ENCODE data around the gene UGT1A8. TPM values are rescaled to one million over a fixed set of nuclear protein-coding genes. Genes with fewer than 3 reads are reported as not detected.

Gene UGT1A8
- total RNA-seq, 1 donor from 2014 or later, result 0.13 TPM

GRCh38 chr2:233814056-233814835 lies 196.8 kb downstream of the UGT1A8 start:
- ATAC-seq (no peak), DNase-seq (ENCODE audit: low spot score) (peak; percentile 39)

GRCh38 chr2:233815861-233816260 lies 198.4 kb downstream of the UGT1A8 start:
- DNase-seq (ENCODE audit: low spot score), result no peak
- ATAC-seq, result no peak

DNA sequence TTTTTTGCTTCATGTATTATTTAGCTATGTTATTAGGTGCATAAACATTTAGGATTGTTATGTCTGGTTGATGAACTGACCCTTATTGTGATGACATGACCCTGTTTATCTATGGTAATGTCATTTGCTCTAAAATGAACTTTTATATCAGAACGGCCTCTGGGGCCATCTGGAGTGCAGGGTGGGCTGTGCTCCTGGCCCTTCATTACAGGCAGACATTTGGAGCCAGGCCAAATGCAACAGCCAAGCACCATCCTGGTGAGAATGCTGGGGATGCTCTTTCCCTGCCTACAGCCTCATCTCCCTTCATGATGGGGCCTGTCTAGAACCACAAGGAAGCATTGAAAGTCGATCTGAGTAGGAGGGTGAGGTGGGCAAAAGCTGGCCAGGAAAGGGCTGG lies 198.9 kb downstream of the UGT1A8 start:
- peak; percentile 39 for DNase-seq (ENCODE audit: low spot score)

GRCh38 chr2:233816771-233817170 lies 199.3 kb downstream of the UGT1A8 start:
- DNase-seq (ENCODE audit: low spot score) (peak; percentile 40), ATAC-seq (no peak)

More for the DNA sequence above, 198.9 kb downstream of the UGT1A8 start:
- no peak for ATAC-seq

DNA sequence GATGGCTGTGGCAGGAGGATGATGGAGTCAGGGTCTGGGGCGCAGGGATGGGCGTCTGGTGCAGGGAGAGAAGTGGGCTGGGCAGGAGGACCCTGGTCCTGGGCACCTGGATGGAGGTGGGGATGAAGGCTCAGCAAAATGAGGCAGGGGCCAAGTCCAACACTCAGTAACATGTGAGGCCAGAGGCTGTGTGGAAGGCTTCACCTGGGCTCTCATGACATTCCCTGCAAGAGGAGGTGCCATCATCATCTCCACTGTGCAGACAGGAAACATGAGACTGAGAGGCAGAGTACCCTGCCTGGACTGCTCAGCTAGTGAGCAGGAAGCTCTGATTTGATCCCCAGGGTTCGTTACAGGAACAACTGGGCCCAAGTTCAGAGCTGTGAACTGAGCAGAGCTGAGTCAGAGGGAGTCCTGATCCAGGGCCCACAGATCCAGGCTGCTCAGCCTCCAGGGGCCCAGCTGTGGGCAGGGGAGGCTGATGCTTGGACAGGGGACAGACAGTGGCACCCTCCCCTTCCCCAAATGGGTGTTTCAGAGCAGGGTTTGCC lies 200.0 kb downstream of the UGT1A8 start:
- peak; percentile 42 for DNase-seq (ENCODE audit: low spot score)
- no peak for ATAC-seq

DNA sequence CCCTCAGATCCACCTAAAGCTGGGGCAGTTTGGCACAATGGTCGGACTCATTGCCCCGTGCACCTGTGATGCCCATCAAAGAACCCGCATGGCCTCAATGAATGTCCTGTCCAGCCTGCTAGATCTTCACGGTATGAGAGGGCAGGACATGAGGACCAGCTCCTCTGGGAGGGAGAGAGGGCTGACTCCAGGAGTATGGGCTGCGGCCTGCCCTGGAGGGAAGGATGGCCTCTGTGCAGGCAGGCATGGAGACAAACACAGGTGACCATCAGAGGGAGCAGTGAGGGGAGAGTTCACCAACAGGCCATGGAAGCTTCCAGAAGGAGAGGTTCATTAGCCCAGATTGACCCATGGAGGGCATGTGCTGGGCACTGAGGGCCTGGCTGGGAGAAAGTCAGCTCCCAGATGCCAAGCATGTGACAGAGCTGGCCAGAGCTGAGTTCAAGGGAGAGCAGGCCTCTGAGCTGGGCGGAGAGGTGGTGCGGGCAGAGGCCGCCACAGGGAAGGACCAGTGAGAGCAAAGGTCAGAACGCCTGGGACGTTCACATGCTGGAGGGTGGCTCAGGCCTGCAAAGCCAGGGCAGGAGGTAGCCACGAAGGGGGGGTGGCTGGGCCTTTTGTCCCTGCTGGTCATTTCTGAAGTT lies 200.7 kb downstream of the UGT1A8 start:
- peak; percentile 69 for ATAC-seq

GRCh38 chr2:233818639-233819621 lies 201.5 kb downstream of the UGT1A8 start:
- DNase-seq (ENCODE audit: low spot score) (no peak), ATAC-seq (no peak)

More for the DNA sequence above, 200.7 kb downstream of the UGT1A8 start:
- peak; percentile 90 for DNase-seq (ENCODE audit: low spot score)

GRCh38 chr2:233819884-233820773 lies 202.7 kb downstream of the UGT1A8 start:
- DNase-seq (ENCODE audit: low spot score) (peak; percentile 41), ATAC-seq (no peak)

DNA sequence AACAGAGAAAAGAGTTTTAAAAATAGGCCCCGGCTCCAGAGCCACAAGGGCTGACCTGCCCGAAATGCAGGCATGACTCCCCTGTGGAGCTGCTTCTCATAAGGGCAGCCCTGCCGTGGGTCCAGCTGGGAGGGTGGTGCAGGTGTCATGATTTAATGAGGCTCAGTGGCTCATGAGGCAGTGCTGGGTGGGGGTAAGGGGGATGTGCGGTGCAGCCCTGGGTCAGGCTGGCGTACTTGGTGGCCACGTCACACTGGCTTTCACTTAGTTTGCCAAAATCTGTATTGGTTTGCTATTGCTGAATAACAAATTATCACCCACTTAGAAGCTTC lies 203.3 kb downstream of the UGT1A8 start:
- peak; percentile 29 for DNase-seq (ENCODE audit: low spot score)
- ATAC-seq, result no peak

DNA sequence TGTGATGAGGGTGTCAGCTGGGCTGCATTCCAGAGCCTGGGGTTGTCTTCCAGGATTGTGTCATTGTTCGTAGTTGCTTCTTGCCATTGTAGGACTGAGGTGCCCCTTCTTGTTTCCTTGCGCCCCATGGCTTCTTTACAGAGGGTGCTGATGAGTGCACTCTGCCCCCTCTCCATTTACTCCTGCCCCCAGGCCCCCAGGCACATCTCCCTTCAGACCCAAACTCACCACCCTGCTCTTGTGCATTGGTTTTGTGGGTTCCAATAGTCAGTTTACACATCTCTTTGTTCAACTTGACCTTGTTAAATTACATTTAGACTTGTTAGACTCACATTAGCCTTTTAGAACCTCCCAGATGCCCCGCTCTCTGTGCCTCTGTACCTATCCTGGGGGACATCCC lies 203.8 kb downstream of the UGT1A8 start:
- no peak for ATAC-seq
- DNase-seq (ENCODE audit: low spot score), result peak; percentile 22

- ATAC-seq (no peak), DNase-seq (ENCODE audit: low spot score) (no peak)
Measured at GRCh38 chr2:233821709-233822100, 204.3 kb downstream of the UGT1A8 start.

- peak; percentile 89 for DNase-seq (ENCODE audit: low spot score)
- ATAC-seq, result peak; percentile 64
Measured at GRCh38 chr2:233822101-233822771, 204.8 kb downstream of the UGT1A8 start.

Other genes with a start within 250 kb of the UGT1A8 start
- gene USP40, start 50.9 kb upstream of the UGT1A8 start, total RNA-seq, result 25.8 TPM
- gene UGT1A10, start 18.8 kb downstream of the UGT1A8 start, total RNA-seq, result 0.45 TPM
- 95.1 TPM for gene UGT1A9, start 54.3 kb downstream of the UGT1A8 start, total RNA-seq
- gene UGT1A7, start 64.3 kb downstream of the UGT1A8 start, total RNA-seq, result 4.1 TPM
- 181 TPM for gene UGT1A6, start 75.3 kb downstream of the UGT1A8 start, total RNA-seq
- gene UGT1A5, start 95.3 kb downstream of the UGT1A8 start, total RNA-seq, result 4.6 TPM
- 454 TPM for gene UGT1A4, start 101.1 kb downstream of the UGT1A8 start, total RNA-seq
- 52.8 TPM for gene UGT1A3, start 111.4 kb downstream of the UGT1A8 start, total RNA-seq
- 152 TPM for gene UGT1A1, start 142.6 kb downstream of the UGT1A8 start, total RNA-seq
- gene MROH2A, start 160.7 kb downstream of the UGT1A8 start, total RNA-seq, result 6.6 TPM
- gene HJURP, start 236.9 kb downstream of the UGT1A8 start, total RNA-seq, result 0.50 TPM

Measured in left lobe of liver (tissue), 2 donors.